Measurements from ENCODE around the gene UBAC1.

GRCh38 chr9:135950135-135950682 is 11.0 kb downstream of the UBAC1 start:
- TF ChIP-seq CTCF (IDR thresholded peaks at IDR 0.05) (no peak), POLR2A (IDR thresholded peaks at IDR 0.05) (no peak), EP300 (IDR thresholded peaks at IDR 0.05) (no peak)
